Lower leg skin (tissue), 3 donors: ENCODE measurements around the gene FBXO17.

Experiments
- POLR2A ChIP-seq, 2 donors: fragments of 450-650 bp; IDR thresholded peaks; one replicate each; pipeline ENCODE4 v1.6.1; 2016 to 2017; ENCODE audit warnings: antibody characterized with exemption in 2 of 2, mild to moderate bottlenecking in 1 of 2, moderate library complexity in 1 of 2
- TF ChIP-seq, protein P1 (sequence below), 3 donors: fragments of 450-650 bp; IDR thresholded peaks; one replicate each; pipeline ENCODE4 v1.5.1; 2016; ENCODE audit warnings: antibody characterized with exemption in 3 of 3, mild to moderate bottlenecking in 3 of 3, moderate library complexity in 2 of 3

DNA sequence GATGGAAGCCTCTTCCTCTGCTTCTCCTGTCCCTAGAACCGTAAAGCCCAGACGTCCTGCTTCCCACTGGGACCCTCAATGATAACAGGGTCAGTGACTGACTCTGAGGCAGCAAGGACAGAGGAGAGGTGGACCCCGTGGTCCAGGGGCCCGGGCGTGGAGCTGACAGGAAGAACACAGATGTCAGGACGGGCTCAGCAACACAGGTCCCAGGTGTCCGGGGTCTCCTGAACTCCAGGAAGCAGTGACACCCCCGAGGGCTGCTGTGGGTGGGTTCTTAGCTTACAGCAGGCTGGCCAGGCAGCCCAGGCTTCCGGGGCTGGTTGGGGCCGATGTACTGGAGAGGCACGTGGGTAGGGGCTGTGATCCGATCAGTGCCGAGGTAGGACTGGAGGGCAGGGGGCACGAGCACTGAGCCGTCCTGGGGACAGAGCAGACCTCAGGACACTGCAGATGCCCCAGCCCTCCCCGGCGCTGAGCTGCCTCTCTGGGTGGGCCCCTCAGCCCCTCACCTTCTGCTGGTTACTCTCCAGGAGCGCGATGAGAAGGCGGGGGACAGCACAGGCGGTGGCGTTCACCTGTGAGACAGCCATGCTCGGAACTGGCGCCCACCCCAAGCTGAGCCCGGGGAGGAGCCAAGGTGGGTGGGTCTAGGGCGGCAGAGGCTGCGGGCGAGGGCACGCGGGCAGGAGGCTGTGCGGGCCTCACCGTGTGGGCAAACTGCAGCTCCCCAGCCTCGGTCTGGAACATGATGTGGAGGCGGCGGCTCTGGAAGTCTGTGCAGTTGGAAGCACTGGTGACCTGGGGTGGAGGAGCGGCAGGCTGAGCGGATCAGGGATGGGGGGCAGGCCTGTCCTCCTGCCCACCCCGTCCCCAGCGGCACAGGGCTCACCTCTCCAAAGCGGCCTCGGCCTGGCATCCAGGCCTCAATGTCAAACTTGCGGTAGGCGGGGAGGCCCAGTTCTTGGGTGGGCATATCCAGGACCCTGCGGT is 59.9 kb downstream of the FBXO17 start:
- no peak for TF ChIP-seq POLR2A (IDR thresholded peaks at IDR 0.05)
- TF ChIP-seq, protein P1, sequence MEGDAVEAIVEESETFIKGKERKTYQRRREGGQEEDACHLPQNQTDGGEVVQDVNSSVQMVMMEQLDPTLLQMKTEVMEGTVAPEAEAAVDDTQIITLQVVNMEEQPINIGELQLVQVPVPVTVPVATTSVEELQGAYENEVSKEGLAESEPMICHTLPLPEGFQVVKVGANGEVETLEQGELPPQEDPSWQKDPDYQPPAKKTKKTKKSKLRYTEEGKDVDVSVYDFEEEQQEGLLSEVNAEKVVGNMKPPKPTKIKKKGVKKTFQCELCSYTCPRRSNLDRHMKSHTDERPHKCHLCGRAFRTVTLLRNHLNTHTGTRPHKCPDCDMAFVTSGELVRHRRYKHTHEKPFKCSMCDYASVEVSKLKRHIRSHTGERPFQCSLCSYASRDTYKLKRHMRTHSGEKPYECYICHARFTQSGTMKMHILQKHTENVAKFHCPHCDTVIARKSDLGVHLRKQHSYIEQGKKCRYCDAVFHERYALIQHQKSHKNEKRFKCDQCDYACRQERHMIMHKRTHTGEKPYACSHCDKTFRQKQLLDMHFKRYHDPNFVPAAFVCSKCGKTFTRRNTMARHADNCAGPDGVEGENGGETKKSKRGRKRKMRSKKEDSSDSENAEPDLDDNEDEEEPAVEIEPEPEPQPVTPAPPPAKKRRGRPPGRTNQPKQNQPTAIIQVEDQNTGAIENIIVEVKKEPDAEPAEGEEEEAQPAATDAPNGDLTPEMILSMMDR (IDR thresholded peaks at IDR 0.05) = no peak
